Epithelial cell of esophagus (primary cell): Measurements from ENCODE around the gene GGA1.
A peak's percentile ranks its signal among the peaks of the same experiment; 100 is the strongest.

Source experiments
- DNase-seq: peaks from one replicate; pipeline ENCODE4 v3.0.0; 2010; ENCODE audit warnings: low read depth
- H3K4me3 ChIP-seq: 2 replicates; pipeline ENCODE4 v1.5.1; 2011; ENCODE audit warnings: mild to moderate bottlenecking, low read length, control low read depth
- TF ChIP-seq, protein P1 (sequence below): IDR thresholded peaks from 2 replicates; pipeline ENCODE4 v1.5.1; 2011; ENCODE audit warnings: low read depth, mild to moderate bottlenecking, low read length, control low read depth, inconsistent platforms; ENCODE audit not compliant: insufficient read depth; ENCODE audit errors: missing control alignments

The GGA1 gene, protein sequence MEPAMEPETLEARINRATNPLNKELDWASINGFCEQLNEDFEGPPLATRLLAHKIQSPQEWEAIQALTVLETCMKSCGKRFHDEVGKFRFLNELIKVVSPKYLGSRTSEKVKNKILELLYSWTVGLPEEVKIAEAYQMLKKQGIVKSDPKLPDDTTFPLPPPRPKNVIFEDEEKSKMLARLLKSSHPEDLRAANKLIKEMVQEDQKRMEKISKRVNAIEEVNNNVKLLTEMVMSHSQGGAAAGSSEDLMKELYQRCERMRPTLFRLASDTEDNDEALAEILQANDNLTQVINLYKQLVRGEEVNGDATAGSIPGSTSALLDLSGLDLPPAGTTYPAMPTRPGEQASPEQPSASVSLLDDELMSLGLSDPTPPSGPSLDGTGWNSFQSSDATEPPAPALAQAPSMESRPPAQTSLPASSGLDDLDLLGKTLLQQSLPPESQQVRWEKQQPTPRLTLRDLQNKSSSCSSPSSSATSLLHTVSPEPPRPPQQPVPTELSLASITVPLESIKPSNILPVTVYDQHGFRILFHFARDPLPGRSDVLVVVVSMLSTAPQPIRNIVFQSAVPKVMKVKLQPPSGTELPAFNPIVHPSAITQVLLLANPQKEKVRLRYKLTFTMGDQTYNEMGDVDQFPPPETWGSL

DNA sequence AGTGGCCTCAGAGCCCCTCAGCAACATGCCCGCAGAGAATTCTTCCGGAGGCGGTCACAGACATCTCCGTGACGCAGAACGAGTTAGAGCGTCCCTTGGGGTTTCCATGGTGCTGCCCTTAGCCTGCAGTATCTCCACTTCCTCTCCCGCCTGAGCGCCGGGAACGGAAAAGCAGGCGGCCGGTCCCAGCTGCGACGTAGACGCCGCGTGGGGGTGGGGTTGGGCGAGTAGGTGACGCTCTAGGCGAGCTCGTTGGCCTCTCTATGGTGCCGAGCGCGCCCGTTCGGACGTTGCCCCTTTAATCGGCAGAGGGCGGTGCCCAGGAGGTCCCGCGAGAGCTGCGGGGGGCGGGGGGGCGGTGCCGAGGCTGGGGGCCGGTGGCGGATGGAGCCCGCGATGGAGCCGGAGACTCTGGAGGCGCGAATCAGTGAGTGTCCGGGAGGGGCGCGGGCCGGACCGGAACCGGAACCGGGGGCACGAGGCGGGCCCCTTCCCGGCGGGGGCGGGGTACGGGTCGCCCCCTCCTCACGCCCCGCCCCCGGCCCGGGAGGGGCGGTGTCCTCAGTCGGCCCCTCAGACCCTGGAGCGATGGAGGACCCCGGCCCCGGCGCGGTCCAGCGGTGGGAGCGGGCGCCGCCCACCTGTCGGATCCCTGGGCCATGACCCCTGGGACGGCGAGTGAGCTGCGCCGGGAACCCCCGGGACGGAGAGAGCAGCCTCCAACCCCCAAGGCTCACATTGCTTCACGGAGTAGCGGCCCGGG lies at the start of gene GGA1:
Gene GGA1, plus strand, starts transcription at position 358 of the 763 bp plus-strand sequence. Its CDS starts 27 bp downstream, at position 385.
- DNase-seq, result peak; percentile 97
- TF ChIP-seq, protein P1, sequence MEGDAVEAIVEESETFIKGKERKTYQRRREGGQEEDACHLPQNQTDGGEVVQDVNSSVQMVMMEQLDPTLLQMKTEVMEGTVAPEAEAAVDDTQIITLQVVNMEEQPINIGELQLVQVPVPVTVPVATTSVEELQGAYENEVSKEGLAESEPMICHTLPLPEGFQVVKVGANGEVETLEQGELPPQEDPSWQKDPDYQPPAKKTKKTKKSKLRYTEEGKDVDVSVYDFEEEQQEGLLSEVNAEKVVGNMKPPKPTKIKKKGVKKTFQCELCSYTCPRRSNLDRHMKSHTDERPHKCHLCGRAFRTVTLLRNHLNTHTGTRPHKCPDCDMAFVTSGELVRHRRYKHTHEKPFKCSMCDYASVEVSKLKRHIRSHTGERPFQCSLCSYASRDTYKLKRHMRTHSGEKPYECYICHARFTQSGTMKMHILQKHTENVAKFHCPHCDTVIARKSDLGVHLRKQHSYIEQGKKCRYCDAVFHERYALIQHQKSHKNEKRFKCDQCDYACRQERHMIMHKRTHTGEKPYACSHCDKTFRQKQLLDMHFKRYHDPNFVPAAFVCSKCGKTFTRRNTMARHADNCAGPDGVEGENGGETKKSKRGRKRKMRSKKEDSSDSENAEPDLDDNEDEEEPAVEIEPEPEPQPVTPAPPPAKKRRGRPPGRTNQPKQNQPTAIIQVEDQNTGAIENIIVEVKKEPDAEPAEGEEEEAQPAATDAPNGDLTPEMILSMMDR, result no peak
- H3K4me3 ChIP-seq, result peak within 1 kb of the TSS; percentile 82

DNA sequence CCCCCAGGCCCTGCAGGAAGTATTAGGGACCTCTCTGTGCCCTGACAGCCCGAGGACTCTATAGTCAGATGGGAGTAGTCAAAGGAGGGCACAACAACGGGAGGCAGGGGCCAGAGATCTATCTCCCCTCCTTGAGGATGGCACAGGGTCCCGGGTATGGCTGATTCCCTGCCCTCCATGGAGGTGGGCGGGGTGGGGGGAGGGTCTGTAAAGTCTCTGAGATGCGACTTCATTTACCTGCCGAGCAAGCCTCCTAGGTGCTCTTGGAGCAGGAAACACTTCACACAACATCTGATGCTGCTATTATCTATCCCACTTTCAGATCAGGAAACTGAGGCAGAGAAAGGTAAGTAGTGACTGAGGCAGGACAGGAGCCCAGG lies 49.1 kb upstream of the GGA1 start:
- TF ChIP-seq, protein P1, result no peak
- H3K4me3 ChIP-seq, result no peak overlapping the region
- DNase-seq, result no peak

DNA sequence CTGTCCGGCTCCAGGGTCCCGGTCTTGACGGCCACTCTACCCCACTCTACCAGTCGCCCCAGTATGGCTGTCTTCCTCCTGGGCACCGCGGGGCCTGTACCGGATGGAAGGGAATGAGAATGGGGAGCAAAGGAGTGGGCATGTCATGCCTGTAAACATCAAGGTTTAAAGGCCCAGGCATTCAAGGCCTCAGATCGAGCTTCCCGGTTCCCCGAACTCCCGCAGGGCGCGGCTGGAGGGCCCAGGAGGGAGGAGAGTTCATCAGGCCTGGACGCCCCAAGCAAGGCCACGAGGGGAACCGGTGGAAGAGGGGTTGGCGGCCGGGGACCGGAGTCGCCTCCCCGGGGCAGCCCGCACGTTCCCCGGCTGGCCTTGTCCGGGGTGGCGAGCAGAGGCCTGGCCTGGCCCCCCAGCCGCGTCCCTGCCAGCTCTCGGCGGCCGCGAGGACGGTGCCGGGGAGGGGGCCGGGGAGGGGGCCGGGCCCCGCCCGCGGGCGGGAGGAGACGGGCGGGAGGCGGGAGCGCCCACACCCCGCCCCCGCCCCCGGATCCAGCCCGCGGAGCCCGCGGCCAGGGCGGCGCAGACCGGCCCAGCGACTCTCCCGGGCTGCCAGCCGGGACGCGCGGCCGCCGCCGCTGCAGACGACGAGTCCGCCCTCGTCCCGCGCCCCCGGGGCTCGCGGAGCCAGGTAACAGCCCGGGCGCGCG lies 48.6 kb upstream of the GGA1 start, which contains the start of gene CDC42EP1:
Gene CDC42EP1, plus strand, starts transcription at position 580 of the 707 bp plus-strand sequence. CDS start 5,870 bp downstream, outside the sequence.
- TF ChIP-seq, protein P1, result no peak
- H3K4me3 ChIP-seq, result peak within 1 kb of the TSS; percentile 75
- peak; percentile 57 for DNase-seq

DNA sequence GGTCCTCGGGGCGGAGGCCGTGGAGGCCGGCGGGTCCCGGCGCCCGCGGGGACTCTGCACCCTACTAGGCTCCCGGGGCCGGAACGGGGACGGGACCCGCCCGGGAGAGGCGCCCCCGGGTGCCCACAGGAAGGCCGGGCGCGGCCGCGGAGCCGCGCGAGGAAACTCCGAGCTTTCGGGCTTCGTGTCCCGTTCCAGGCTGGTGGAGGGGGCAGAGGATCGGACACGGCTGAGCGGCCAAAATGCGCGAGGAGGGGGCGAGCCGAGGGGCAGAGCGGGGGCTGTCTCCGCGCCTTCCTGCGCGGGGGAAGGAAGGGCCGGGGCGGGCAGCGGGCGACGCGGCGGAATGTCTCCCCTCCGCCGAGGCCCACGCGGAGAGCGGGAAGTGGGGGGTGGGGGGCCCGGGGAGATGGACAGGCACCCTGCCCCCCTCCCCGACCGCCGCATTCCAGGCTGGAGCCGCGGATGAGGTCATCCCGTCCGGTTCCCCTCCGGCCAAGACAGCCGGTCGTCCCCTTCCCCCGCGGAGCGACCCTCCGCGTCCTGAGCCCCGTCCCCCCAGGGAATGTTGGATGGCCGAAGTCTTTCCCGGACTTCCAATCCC lies 47.9 kb upstream of the GGA1 start:
- peak overlapping the region; percentile 75 for H3K4me3 ChIP-seq
- DNase-seq, result no peak
- TF ChIP-seq, protein P1, result no peak

DNA sequence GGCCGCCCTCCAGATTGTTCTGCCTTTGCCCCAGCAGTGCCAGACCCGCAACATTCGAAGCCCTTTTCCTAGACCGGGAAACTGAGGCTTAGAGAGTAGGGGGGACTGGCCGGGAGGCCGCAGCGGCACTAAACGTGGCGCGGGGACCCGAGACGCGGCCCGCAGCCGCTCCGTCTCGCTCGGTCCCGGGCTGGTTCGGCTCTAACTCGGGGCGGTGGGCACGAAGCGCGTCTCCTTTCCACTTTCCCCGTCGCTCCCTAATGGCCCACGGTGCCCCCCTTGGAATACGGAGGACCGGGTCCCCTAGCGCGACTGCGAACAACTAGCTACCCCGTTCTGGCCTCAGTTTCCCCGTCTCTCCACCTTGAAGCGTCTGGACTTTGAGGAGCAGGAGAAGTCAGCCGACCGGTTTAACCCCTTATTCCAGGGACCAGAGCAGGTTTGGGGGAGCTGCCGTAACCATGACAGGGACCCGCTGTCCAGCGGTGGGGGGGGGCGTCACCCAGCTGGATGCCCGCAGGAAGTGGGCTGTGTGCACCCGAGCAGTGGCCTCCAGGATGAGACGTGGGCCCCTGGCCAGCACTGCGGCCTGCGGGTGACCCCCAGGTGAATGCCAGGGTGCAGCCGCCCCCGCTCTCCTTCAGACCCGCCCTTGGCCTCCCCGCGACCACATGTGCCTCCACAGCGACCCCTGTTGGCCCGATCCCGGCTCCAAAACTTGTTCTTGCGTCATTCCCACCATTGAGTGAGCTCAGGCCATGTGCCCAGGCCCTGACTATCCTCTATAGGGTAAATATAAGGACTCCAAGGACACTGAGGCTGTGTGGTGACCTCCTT lies 47.2 kb upstream of the GGA1 start:
- DNase-seq, result peak; percentile 90
- TF ChIP-seq, protein P1, result peak; percentile 87
- H3K4me3 ChIP-seq, result peak overlapping the region; percentile 75
